Measurements from ENCODE around the gene BCL11B. TPM values are rescaled to one million over a fixed set of nuclear protein-coding genes. Genes with fewer than 3 reads are reported as not detected.

Gene BCL11B
- total RNA-seq, 1 experiment from 2014 or later: 0.05 TPM

- no peaks in the 10 kb centered on the region for H3K27me3 ChIP-seq (replicated peaks; ENCODE audit: control insufficient read depth, insufficient read depth, low read length)
- H3K9me3 ChIP-seq: no peaks in the 10 kb centered on the region
- H3K36me3 Mint-ChIP-seq (ENCODE audit: insufficient read depth, unreplicated experiment): no peaks in the 10 kb centered on the region
- no peak overlapping the region for H3K4me3 ChIP-seq (ENCODE audit: low read depth, low read length)
- H3K36me3 ChIP-seq (ENCODE audit: control insufficient read depth, insufficient read depth, low read length): no peaks in the 10 kb centered on the region
- H3K4me1 Mint-ChIP-seq (ENCODE audit: low read depth, unreplicated experiment): no peaks in the 10 kb centered on the region
- H3K4me1 ChIP-seq: no peaks in the 10 kb centered on the region
- DNase-seq: no peak
- CTCF ChIA-PET: no interaction called here
- TF ChIP-seq, protein P1, sequence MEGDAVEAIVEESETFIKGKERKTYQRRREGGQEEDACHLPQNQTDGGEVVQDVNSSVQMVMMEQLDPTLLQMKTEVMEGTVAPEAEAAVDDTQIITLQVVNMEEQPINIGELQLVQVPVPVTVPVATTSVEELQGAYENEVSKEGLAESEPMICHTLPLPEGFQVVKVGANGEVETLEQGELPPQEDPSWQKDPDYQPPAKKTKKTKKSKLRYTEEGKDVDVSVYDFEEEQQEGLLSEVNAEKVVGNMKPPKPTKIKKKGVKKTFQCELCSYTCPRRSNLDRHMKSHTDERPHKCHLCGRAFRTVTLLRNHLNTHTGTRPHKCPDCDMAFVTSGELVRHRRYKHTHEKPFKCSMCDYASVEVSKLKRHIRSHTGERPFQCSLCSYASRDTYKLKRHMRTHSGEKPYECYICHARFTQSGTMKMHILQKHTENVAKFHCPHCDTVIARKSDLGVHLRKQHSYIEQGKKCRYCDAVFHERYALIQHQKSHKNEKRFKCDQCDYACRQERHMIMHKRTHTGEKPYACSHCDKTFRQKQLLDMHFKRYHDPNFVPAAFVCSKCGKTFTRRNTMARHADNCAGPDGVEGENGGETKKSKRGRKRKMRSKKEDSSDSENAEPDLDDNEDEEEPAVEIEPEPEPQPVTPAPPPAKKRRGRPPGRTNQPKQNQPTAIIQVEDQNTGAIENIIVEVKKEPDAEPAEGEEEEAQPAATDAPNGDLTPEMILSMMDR (IDR thresholded peaks at IDR 0.05; ENCODE audit: insufficient read depth in 1 of 2, low read depth in 1 of 2, low read length in 1 of 2, severe bottlenecking in 1 of 2, unreplicated experiment in 1 of 2): no peak
- H3K27me3 Mint-ChIP-seq (ENCODE audit: insufficient read depth, unreplicated experiment): peaks cover 3% of the 10 kb centered on the region
- H3K9me3 Mint-ChIP-seq (ENCODE audit: unreplicated experiment): no peaks in the 10 kb centered on the region
- POLR2A ChIA-PET: no interaction called here
- intact Hi-C loops (cut with micrococcal nuclease; ENCODE audit: unreplicated experiment): no loop called here
- H3K27ac Mint-ChIP-seq (ENCODE audit: unreplicated experiment): no peak overlapping the region
- H3K4me3 Mint-ChIP-seq (ENCODE audit: unreplicated experiment): no peak overlapping the region
- BruUV-seq (replicated peaks): no TSS peak
These were observed 132.8 kb downstream of the BCL11B start for GRCh38 chr14:99138999-99139865.

DNA sequence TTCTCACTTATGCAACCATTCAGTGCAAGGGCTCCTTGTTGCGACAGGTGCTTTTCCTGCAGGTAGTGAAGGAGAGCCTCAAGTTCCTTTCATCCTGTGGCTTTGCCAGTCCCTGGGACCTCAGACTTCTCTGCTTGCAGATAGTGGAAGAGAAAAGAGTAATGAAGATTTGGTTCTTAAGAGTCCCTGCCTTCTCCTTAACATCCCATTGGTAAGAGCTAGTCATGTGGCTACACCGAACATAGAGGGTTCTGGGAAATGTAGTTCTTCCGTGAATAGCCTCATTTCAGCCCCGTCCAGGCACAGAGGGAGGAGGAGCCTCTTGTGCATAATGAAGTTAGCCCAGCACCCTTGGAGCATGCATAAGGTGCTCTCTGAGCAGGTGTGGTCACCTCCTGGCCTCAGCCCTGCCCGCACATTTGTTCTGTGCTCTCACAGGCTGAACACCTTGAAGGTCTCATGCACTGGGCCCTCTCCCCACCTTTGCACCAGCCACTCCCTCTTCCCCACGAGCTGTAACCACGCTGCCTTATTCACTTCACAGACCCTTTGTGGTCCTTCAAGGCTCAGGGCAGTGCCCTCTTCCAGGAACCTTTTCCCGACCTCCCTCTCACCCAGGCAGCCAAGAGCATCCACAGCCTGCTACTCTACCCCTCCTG is 134.0 kb downstream of the BCL11B start:
- H3K4me3 Mint-ChIP-seq (ENCODE audit: unreplicated experiment): no peak overlapping the region
- H3K27me3 Mint-ChIP-seq (ENCODE audit: insufficient read depth, unreplicated experiment): peaks cover 3% of the 10 kb centered on the region
- H3K4me1 Mint-ChIP-seq (ENCODE audit: low read depth, unreplicated experiment): no peaks in the 10 kb centered on the region
- Histone ChIP-seq H3K9me3 (no peaks in the 10 kb centered on the region), H3K36me3 (ENCODE audit: control insufficient read depth, insufficient read depth, low read length) (no peaks in the 10 kb centered on the region), H3K4me1 (no peaks in the 10 kb centered on the region), H3K27me3 (replicated peaks; ENCODE audit: control insufficient read depth, insufficient read depth, low read length) (no peaks in the 10 kb centered on the region), H3K4me3 (ENCODE audit: low read depth, low read length) (no peak overlapping the region)
- no peaks in the 10 kb centered on the region for H3K36me3 Mint-ChIP-seq (ENCODE audit: insufficient read depth, unreplicated experiment)
- no TSS peak for BruUV-seq (replicated peaks)
- POLR2A ChIA-PET: no interaction called here
- no peak overlapping the region for H3K27ac Mint-ChIP-seq (ENCODE audit: unreplicated experiment)
- no peaks in the 10 kb centered on the region for H3K9me3 Mint-ChIP-seq (ENCODE audit: unreplicated experiment)
- no peak for DNase-seq
- CTCF ChIA-PET: no interaction called here
- intact Hi-C loops (cut with micrococcal nuclease; ENCODE audit: unreplicated experiment): no loop called here
- TF ChIP-seq, protein P1 (IDR thresholded peaks at IDR 0.05; ENCODE audit: insufficient read depth in 1 of 2, low read depth in 1 of 2, low read length in 1 of 2, severe bottlenecking in 1 of 2, unreplicated experiment in 1 of 2): no peak

GRCh38 chr14:99137001-99137700 is 134.8 kb downstream of the BCL11B start:
- Histone ChIP-seq H3K4me1 (no peaks in the 10 kb centered on the region), H3K36me3 (ENCODE audit: control insufficient read depth, insufficient read depth, low read length) (no peaks in the 10 kb centered on the region), H3K9me3 (no peaks in the 10 kb centered on the region), H3K4me3 (ENCODE audit: low read depth, low read length) (no peak overlapping the region), H3K27me3 (replicated peaks; ENCODE audit: control insufficient read depth, insufficient read depth, low read length) (no peaks in the 10 kb centered on the region)
- Mint-ChIP-seq H3K9me3 (ENCODE audit: unreplicated experiment) (no peaks in the 10 kb centered on the region), H3K36me3 (ENCODE audit: insufficient read depth, unreplicated experiment) (no peaks in the 10 kb centered on the region), H3K4me3 (ENCODE audit: unreplicated experiment) (no peak overlapping the region), H3K27me3 (ENCODE audit: insufficient read depth, unreplicated experiment) (peaks cover 3% of the 10 kb centered on the region), H3K27ac (ENCODE audit: unreplicated experiment) (no peak overlapping the region), H3K4me1 (ENCODE audit: low read depth, unreplicated experiment) (no peaks in the 10 kb centered on the region)
- intact Hi-C loops (cut with micrococcal nuclease; ENCODE audit: unreplicated experiment): no loop called here
- CTCF ChIA-PET: no interaction called here
- BruUV-seq (replicated peaks): no TSS peak
- TF ChIP-seq, protein P1 (IDR thresholded peaks at IDR 0.05; ENCODE audit: insufficient read depth in 1 of 2, low read depth in 1 of 2, low read length in 1 of 2, severe bottlenecking in 1 of 2, unreplicated experiment in 1 of 2): no peak
- no peak for DNase-seq
- POLR2A ChIA-PET: interaction anchor here (0.6 kb wide), 1 partner anchor 476 kb away, joined by 19 read pairs; no protein-coding TSS in a partner anchor
